Ovary (tissue), 9 donors: ENCODE measurements around the gene TRIM10. TPM values are rescaled to one million over a fixed set of nuclear protein-coding genes. Genes with fewer than 3 reads are reported as not detected.

Experiments
- DNase-seq, 5 donors: peaks; one replicate each; pipeline ENCODE4 v3.0.0-alpha.2; 2019 to 2020
- H3K27ac ChIP-seq, 2 donors: fragments of 200-600 bp; one replicate each; pipeline versions ENCODE4 v1.5.1 to v1.8.0; 2019 to 2022
- H3K27me3 ChIP-seq: fragments of 200-600 bp; one replicate; pipeline ENCODE4 v1.8.0; 2022
- H3K36me3 ChIP-seq: fragments of 200-600 bp; sonication (generic); one replicate; pipeline ENCODE4 v1.5.1; 2019
- H3K4me1 ChIP-seq: one replicate; pipeline ENCODE4 v1.8.1; 2013; ENCODE audit warnings: mild to moderate bottlenecking, moderate library complexity; ENCODE audit not compliant: insufficient read depth
- H3K4me3 ChIP-seq: fragments of 200-600 bp; sonication (generic); one replicate; pipeline ENCODE4 v1.5.1; 2017
- H3K9me3 ChIP-seq, 2 donors: fragments of 200-600 bp in 1 of 2; sonication (generic) in 1 of 2; one replicate each; pipeline versions ENCODE4 v1.5.1 to v1.8.1; 2013 to 2019; ENCODE audit warnings: mild to moderate bottlenecking in 1 of 2, moderate library complexity in 1 of 2
- CTCF ChIP-seq, 3 donors: fragments of 450-650 bp in 2 of 3; fragments of 200-600 bp in 1 of 3; IDR thresholded peaks; one replicate each; pipeline versions ENCODE4 v1.5.1 to v1.8.0; 2016 to 2022; ENCODE audit warnings: antibody characterized with exemption in 3 of 3, mild to moderate bottlenecking in 1 of 3
- EP300 ChIP-seq: sonication (generic); formaldehyde crosslinking; IDR thresholded peaks from one replicate; pipeline ENCODE4 v1.6.1; 2017; ENCODE audit warnings: antibody characterized with exemption
- POLR2A ChIP-seq: fragments of 450-650 bp; IDR thresholded peaks from one replicate; pipeline ENCODE4 v1.6.1; 2017; ENCODE audit warnings: antibody characterized with exemption, mild to moderate bottlenecking, moderate library complexity
- WGBS, 3 donors: extraction: QIAGEN DNeasy Blood & Tissue Kit in 1 of 3; methylation state at CpG; one replicate each; pipeline versions ENCODE4 v1.1.5 to v1.1.7; 2013 to 2017; 5-methylcytosine and 5-hydroxymethylcytosine counted together
- intact Hi-C, 4 donors: fragments of 100-400 bp; cut with DNase I; formaldehyde crosslinking; loops; one replicate each; pipeline versions ENCODE4 v1.11.0 to v1.15.1; 2022 to 2023
- polyA plus RNA-seq, 2 donors: library from polyadenylated mRNA; stranded (reverse); fragments of 200-250 nt in 1 of 2; fragments of 350-450 nt in 1 of 2; fragmentation: Illumina TruSeq in 1 of 2; extraction: RNeasy Lipid Tissue Mini Kit (QIAGEN cat#74804) in 1 of 2; gene quantifications; one replicate each; pipeline ENCODE4 v1.2.3, GENCODE V29; 2013 to 2014
- total RNA-seq, 7 donors: library from RNA; depleted of rRNA in 2 of 7; stranded (reverse); fragments of >200 nt in 2 of 7; fragmentation: NEBNext Ultra II Directional in 3 of 7; extraction: Animal tissue kit (Norgen Biotek cat#: 25700) in 3 of 7; gene quantifications; one replicate each; pipeline versions ENCODE4 v1.1.0 to v1.2.4, GENCODE V29; 2016 to 2023
- donor health status: DM: no; HTN: no; CAD: no; lungs with moderate emphysema.
- donor health status: DM: no; HTN: no; CAD: no.
- donor health status: Bipolar disorder and iron deficiency.
- donor health status: DM: yes; HTN: yes; CAD: no.
- donor health status: DM: no; HTN: no; CAD: no.
- donor health status: DM: yes; HTN: yes; CAD: no.

Gene TRIM10
- total and polyA plus RNA-seq, 9 donors: 0.10 TPM; not detected in 8

- no peaks in the 10 kb centered on the region for H3K9me3 ChIP-seq
- 54 to 61% (median 59%) methylated on average over 7 of the region's 7 CpGs for WGBS, 3 donors
These were observed 11.0 kb downstream of the TRIM10 start for GRCh38 chr6:30149858-30150550.

GRCh38 chr6:30149234-30149633 is 11.8 kb downstream of the TRIM10 start:
- Histone ChIP-seq H3K9me3 (no peaks in the 10 kb centered on the region), H3K4me1 (no peaks in the 10 kb centered on the region), H3K27ac (no peak overlapping the region), H3K4me3 (no peak overlapping the region), H3K36me3 (no peaks in the 10 kb centered on the region), H3K27me3 (no peaks in the 10 kb centered on the region)
- intact Hi-C loops: no loop called here
- no peak for DNase-seq
- TF ChIP-seq POLR2A (no peak), EP300 (no peak), CTCF (IDR thresholded peaks at IDR 0.05) (no peak)
- 45 to 58% (median 49%) methylated on average over 3 of the region's 3 CpGs for WGBS, 3 donors

More at GRCh38 chr6:30149858-30150550, 11.0 kb downstream of the TRIM10 start:
- no peak for DNase-seq
- no peak for TF ChIP-seq EP300
- H3K27me3 ChIP-seq: no peaks in the 10 kb centered on the region
- no peaks in the 10 kb centered on the region for H3K4me1 ChIP-seq
- H3K27ac ChIP-seq: no peak overlapping the region
- intact Hi-C loops: no loop called here
- no peak overlapping the region for H3K4me3 ChIP-seq
- H3K36me3 ChIP-seq: no peaks in the 10 kb centered on the region

- Histone ChIP-seq H3K27ac (no peak overlapping the region), H3K4me3 (no peak overlapping the region), H3K9me3 (no peaks in the 10 kb centered on the region), H3K4me1 (no peaks in the 10 kb centered on the region), H3K27me3 (no peaks in the 10 kb centered on the region), H3K36me3 (no peaks in the 10 kb centered on the region)
- intact Hi-C loops: no loop called here
- 55 to 65% (median 63%) methylated on average over 3 of the region's 3 CpGs for WGBS, 3 donors
- no peak for DNase-seq
- TF ChIP-seq POLR2A: no peak
- no peak for TF ChIP-seq CTCF (IDR thresholded peaks at IDR 0.05)
- TF ChIP-seq EP300: no peak
These were observed 13.9 kb downstream of the TRIM10 start for GRCh38 chr6:30147096-30147495.

- intact Hi-C loops: no loop called here
- Histone ChIP-seq H3K27me3 (no peaks in the 10 kb centered on the region), H3K4me3 (no peak overlapping the region), H3K4me1 (no peaks in the 10 kb centered on the region), H3K9me3 (no peaks in the 10 kb centered on the region), H3K27ac (no peak overlapping the region), H3K36me3 (no peaks in the 10 kb centered on the region)
- TF ChIP-seq CTCF (IDR thresholded peaks at IDR 0.05) (no peak), POLR2A (no peak), EP300 (no peak)
- 41 to 49% (median 43%) methylated on average over 7 of the region's 7 CpGs for WGBS, 3 donors
- DNase-seq: no peak
These were observed 15.2 kb downstream of the TRIM10 start for GRCh38 chr6:30145818-30146217.

GRCh38 chr6:30144811-30145210 is 16.2 kb downstream of the TRIM10 start:
- intact Hi-C loops: no loop called here
- H3K27ac ChIP-seq: no peak overlapping the region
- H3K4me3 ChIP-seq: no peak overlapping the region
- H3K4me1 ChIP-seq: no peaks in the 10 kb centered on the region
- no peak for DNase-seq
- WGBS, 3 donors: 66 to 67% (median 67%) methylated on average over 6 of the region's 6 CpGs
- no peaks in the 10 kb centered on the region for H3K36me3 ChIP-seq
- no peaks in the 10 kb centered on the region for H3K9me3 ChIP-seq
- H3K27me3 ChIP-seq: no peaks in the 10 kb centered on the region
- TF ChIP-seq POLR2A (no peak), EP300 (no peak), CTCF (IDR thresholded peaks at IDR 0.05) (no peak)
